HG03378 (cell line): Measurements from ENCODE around the gene CACNG5.

Experiments used
- ATAC-seq: cut with Tn5 transposase; IDR thresholded peaks from one replicate; pipeline ENCODE4 v1.9.1; 2021; ENCODE audit warnings: mild to moderate bottlenecking, moderate library complexity; ENCODE audit not compliant: unreplicated experiment

CACNG5 gene, protein sequence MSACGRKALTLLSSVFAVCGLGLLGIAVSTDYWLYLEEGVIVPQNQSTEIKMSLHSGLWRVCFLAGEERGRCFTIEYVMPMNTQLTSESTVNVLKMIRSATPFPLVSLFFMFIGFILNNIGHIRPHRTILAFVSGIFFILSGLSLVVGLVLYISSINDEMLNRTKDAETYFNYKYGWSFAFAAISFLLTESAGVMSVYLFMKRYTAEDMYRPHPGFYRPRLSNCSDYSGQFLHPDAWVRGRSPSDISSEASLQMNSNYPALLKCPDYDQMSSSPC

GRCh38 chr17:66834919-66835454, at the start of gene CACNG5:
Gene CACNG5 (plus strand): TSS chr17:66835117. CDS start chr17:66877333, 42,216 bp downstream.
- ATAC-seq, result no peak

DNA sequence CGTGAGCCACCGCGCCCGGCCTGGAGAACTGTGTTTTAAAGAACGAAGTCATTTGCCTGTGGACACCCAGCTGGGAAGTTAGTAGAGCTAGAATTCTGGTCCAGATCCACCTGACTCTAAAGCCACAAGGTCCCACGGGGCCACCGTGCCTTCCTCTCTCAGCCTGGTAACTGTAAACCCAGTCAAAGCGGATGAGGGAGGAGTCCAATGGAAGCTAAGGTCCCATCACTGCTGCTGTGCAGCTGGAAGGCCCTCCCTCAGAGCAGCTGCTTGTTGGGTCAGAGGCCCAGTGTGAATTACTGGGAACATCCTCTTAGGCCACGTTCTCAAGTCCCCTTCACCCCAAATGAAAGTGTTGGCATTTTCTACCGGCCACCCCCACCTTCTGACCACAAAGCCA, 48.8 kb upstream of the CACNG5 start:
- ATAC-seq, result no peak

- no peak for ATAC-seq
Observed at GRCh38 chr17:66787914-66788313, 47.0 kb upstream of the CACNG5 start.

DNA sequence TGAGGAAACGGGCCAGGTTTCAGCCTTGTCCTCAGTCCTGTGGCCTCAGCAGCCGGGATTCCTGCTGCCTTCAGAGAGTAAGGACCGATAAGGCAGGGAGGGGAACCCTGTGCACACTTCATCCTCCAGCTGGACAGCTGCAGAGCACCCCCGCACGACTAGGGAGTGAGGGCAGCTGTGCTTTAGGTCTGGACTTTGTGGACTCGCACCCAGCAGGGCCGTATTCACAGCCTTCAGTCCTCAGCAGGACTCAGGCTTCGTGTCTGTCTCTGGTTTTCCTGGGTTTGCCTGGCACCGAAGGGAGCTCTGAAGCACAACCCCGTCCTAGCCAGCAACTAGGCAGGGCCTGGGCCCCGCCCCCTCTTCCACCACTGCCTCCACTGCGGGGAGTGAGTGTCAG, 45.8 kb upstream of the CACNG5 start:
- ATAC-seq, result no peak

DNA sequence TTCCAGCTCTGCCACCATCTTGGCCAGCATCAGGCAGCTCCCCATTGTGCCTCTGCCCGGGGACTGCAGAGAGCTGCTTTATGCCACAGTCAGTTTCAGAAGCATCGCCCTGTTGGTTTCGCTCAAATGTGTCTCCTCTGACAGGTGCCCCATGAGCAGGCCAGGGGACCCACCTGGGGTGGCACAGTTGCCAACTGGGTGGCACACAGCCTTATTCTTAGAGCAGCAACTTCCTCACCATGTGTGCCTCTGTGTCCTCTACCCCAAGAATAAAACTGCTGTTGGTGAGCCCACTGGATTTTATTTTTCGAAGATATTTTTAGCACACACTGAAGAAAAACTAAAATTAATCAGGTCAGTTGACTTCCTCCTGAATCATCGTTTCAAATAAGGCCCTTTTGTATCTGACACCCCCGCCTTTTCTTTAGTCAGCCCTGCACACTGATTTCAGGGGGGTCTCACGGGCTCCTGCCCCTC, 44.9 kb upstream of the CACNG5 start:
- ATAC-seq, result no peak

DNA sequence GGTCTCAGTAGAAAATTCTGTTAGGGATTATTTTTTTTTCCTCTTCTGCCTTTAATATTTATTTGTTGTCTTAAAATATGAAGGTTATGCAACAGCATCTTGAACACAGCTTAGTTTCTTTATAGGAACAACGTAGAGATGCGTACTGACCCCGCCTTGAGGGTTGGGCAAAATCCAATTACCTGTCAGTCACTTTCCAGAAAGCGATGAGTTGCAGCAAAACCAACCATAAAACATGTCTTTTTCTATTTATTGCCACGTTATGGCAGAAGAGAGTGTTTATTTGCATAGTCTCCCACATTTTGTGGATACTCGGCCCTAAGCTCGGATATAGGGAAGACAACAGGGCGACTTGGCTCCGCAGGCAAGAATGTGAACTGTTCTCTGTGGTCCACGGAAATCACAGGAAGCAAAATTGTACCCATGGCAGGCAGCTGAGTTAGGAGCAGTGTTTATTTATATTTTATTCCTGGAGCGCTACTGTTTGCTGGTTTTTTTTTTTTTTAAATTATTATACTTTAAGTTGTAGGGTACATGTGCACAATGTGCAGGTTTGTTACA, 44.3 kb upstream of the CACNG5 start:
- ATAC-seq, result no peak

GRCh38 chr17:66791347-66791746, 43.6 kb upstream of the CACNG5 start:
- ATAC-seq, result no peak

DNA sequence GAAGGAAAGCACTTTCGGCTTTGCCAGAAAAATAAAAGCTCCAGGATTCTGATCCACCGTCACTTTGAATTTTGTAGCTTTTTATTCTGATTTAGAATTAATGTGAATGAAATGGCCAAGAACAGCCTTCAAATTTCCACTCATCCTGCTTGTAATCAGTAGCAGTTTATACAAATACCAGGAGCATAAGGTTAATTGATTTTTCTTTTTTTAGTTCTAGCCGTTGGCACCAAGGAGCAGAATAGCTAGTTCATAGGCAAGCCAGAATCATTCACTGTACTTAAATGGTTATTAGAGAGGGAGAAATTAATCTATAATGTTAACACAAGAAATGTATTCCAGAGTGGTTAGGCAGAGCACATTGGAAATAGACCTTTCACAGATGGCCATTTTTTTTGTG, 41.1 kb upstream of the CACNG5 start:
- ATAC-seq, result no peak

DNA sequence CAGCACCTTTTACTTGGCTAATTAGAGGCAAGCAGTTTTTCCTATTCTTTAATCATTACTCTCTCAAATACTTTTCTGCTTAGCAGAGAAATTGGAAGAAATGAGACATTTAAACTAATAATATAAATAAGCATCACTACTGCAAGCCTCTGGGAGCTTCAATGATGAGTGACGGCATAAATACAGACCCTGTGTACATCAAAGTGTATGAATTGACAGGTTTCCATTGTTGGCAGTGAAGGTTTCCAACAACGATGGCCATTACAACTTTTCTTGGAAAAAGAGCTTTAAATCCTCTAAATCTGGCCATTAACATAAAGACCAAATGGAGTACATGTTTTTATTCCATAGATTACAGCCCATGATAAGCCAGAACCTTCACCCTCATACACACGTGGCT, 39.4 kb upstream of the CACNG5 start:
- no peak for ATAC-seq

DNA sequence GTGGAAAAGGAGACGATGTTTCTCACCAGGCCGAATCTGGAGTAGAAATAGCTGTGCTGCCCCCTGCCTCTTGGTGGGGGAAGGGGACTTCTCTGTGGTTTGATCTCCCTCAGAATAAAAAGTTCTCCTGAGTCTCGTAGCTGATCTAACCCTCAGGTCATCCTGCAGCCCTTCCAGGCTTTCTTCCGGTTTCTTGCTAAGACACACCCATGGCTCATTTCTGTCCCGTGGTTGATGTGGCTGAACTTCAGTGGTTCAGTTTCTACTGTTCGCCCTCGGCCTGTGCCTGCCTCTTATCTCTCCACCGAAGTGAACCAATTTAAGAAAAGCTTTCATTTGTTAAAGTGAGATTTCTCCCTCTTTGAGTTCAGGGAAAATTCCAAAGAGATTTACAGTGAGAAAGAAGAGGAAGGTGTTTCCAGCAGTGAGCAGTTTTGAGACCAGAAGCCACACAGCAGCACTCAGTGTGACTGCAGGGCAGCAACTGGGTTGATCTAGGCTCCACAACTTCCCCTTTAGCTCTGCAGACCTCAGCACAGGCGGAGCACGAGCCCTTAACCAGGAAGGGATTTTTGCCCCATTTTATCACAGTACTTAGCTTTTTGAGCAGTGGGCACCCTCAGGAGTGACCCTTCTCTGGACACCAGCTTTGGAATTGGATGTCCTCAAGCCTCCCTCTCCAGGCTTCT, 34.9 kb upstream of the CACNG5 start:
- no peak for ATAC-seq

DNA sequence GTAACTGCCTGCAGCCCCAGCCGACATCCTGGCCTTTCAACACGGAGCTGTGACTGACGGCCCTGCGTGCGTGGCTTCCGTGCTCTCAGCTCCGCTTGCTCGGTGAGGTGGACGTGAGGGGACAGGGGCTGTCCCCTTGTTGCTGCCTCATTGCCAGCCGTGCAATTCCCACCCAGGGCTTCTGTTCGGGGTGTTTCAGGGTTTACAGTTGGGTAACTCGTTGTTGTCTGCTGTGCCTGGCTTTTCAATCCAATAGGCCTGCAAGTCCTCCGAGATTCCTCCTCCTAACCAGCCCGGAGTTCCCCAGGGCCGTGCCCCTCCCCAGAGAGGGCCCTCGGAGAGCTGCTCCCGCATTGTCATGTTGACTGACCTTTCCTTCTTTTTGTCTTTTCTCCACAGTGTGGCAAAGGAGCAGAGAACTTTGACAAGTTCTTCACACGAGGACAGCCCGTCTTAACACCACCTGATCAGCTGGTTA, 31.4 kb upstream of the CACNG5 start:
- ATAC-seq, result no peak

DNA sequence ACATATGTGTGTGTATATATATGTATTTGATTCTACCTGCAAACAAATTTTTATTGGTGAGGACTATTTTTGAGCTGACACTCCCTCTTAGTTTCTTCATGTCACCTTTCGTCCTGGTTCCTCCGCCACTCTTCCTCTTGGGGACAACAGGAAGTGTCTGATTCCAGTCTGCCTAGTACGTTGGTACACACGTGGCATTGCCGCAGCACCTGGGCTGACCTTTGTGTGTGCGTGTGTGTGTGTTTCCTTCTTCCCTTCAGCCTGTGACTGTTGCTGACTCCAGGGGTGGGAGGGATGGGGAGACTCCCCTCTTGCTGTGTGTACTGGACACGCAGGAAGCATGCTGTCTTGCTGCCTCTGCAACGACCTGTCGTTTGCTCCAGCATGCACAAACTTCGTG, 29.4 kb upstream of the CACNG5 start:
- ATAC-seq, result no peak

GRCh38 chr17:66807182-66807581, 27.7 kb upstream of the CACNG5 start:
- no peak for ATAC-seq

DNA sequence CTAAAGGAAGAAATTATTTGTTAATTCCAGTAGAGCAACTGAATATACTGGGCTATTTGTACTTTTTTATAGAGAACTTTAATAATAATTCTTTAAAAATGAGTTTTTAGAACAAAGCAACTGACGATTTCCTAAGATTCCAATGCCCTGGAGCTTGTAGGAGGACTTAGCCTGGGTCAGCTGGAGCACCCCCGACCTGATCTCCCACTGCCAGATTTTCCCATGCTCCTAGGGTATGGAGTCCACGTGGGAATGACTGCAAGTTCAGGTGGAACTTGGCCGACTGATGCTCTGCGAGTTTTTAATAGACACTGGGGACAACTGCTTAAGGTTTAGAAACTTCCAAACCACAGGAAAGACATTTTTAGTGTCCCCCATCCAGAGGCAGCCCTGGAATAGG, 25.5 kb upstream of the CACNG5 start:
- no peak for ATAC-seq

DNA sequence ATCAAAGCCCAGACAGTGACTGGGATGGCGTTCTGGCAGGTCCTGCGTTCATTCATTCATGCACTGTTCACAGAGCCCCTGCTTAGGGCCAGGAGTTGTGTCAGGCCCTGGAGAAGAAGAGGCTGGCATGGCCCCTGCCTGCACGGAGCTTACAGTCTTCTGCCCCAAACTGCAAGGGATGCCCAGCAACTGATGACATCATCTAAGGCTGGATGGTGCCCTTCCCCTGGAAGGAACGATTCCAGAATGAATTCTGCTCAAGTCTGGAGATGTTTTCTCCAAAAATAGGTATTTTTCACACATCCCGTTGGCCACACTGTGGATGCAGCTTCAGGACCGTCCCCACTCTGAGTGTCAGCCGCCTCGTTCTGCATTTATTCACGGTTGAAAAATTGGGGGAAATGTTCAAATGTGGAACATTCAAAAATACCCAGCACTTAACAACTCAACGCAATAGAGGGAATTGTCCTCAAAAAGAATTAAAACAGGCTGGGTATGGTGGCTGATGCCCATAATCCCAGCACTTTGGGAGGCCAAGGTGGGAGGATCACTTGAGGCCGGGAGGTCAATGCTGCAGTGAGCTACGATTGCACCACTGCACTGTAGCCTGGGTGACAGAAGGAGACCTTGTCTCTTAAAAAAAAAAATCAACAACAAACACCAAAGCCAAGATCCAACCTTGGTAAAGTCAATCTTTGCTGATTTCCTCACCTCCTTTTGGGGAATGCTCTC, 23.8 kb upstream of the CACNG5 start:
- no peak for ATAC-seq

GRCh38 chr17:66811683-66812054, 23.2 kb upstream of the CACNG5 start:
- no peak for ATAC-seq

GRCh38 chr17:66812571-66812970, 22.3 kb upstream of the CACNG5 start:
- ATAC-seq, result no peak

GRCh38 chr17:66813296-66813695, 21.6 kb upstream of the CACNG5 start:
- no peak for ATAC-seq

- ATAC-seq, result no peak
Observed at GRCh38 chr17:66814026-66814425, 20.9 kb upstream of the CACNG5 start.

GRCh38 chr17:66814570-66814969, 20.3 kb upstream of the CACNG5 start:
- ATAC-seq, result no peak

GRCh38 chr17:66817750-66818149, 17.2 kb upstream of the CACNG5 start:
- no peak for ATAC-seq
